HCT116 (cell line): ENCODE data around the gene SCRN1. TPM values are rescaled to one million over a fixed set of nuclear protein-coding genes. Genes with fewer than 3 reads are reported as not detected.

ENCODE experiments used
- ATAC-seq: fragments of 200-7000 bp; cut with Tn5 transposase; 2 replicates; pipeline ENCODE4 v1.9.1; 2020; ENCODE audit warnings: mild to moderate bottlenecking, moderate library complexity
- BruUV-seq: library from RNA; stranded (reverse); fragments of 400-500 nt; replicated peaks from 2 replicates; lab custom pipeline; 2021; lab: Mats Ljungman, UMichigan
- CTCF ChIA-PET: fragments of 300-600 bp; sonication (Branson Sonifier 250); formaldehyde crosslinking; loops from one replicate; lab custom pipeline; 2021; ENCODE audit warnings: antibody characterized with exemption; lab: Charles Lee
- POLR2A ChIA-PET: fragments of 300-600, 350-600 bp; sonication (Branson Sonifier 250); formaldehyde crosslinking; loops from one replicate; lab custom pipeline; 2021; ENCODE audit warnings: antibody characterized with exemption; lab: Charles Lee
- RAD21 ChIA-PET, 2 experiments: fragments of 300-600 bp; sonication (Branson Sonifier 250); formaldehyde crosslinking; loops; one replicate each; lab custom pipeline; 2023; ENCODE audit warnings: low total read pairs in 2 of 2; ENCODE audit not compliant: uncharacterized antibody in 2 of 2, unreplicated experiment in 2 of 2, low non-redundant PET in 1 of 2; lab: Charles Lee
- DNase-seq: peaks from one replicate; pipeline ENCODE4 v3.0.0-alpha.2; 2010; ENCODE audit warnings: low read depth, low spot score
- H2AFZ ChIP-seq: fragments of 200-600 bp; shearing (Covaris generic), sonication (generic); 2 replicates; pipeline ENCODE4 v1.6.1; 2017; ENCODE audit warnings: low read depth, mixed run types, mixed read lengths, antibody characterized with exemption, low read length; ENCODE audit not compliant: poor library complexity, severe bottlenecking
- H3K27ac ChIP-seq: 2 replicates; pipeline ENCODE4 v1.5.1; 2012; ENCODE audit warnings: low read depth, low read length
- H3K27me3 ChIP-seq: fragments of 200-600 bp; sonication (generic); 2 replicates; pipeline ENCODE4 v1.6.1; 2016; ENCODE audit warnings: mixed run types, low read length, mixed read lengths; ENCODE audit not compliant: insufficient read depth
- H3K36me3 ChIP-seq, 2 experiments: fragments of 200-500 bp in 1 of 2; fragments of 200-600 bp in 1 of 2; sonication (Bioruptor generic) in 1 of 2; sonication (generic) in 1 of 2; 2 replicates each; pipeline versions ENCODE4 v1.5.1 to v1.6.1; 2014 to 2016; ENCODE audit warnings: low read length in 2 of 2, inconsistent platforms in 1 of 2, mixed read lengths in 1 of 2, mixed run types in 1 of 2; ENCODE audit not compliant: insufficient read depth in 2 of 2, control insufficient read depth in 1 of 2
- H3K4me1 ChIP-seq, 2 experiments: fragments of 200-600 bp in 1 of 2; sonication (generic) in 1 of 2; 2 replicates each; pipeline versions ENCODE4 v1.5.1 to v1.6.1; 2012 to 2017; ENCODE audit warnings: low read length in 2 of 2, inconsistent platforms in 1 of 2, mild to moderate bottlenecking in 1 of 2, mixed read lengths in 1 of 2, mixed run types in 1 of 2, moderate library complexity in 1 of 2; ENCODE audit not compliant: insufficient read depth in 2 of 2, control insufficient read depth in 1 of 2
- H3K4me2 ChIP-seq: fragments of 200-600 bp; sonication (generic); 2 replicates; pipeline ENCODE4 v1.6.1; 2017; ENCODE audit warnings: mixed run types, low read length, mixed read lengths
- H3K4me3 ChIP-seq, 2 experiments: fragments of 200-600 bp in 1 of 2; sonication (generic) in 1 of 2; replicated peaks in 1 of 2; 2 replicates each; pipeline ENCODE4 v1.5.1; 2011 to 2016; ENCODE audit warnings: low read length in 2 of 2, control low read depth in 1 of 2, low read depth in 1 of 2, mild to moderate bottlenecking in 1 of 2, mixed read lengths in 1 of 2, mixed run types in 1 of 2
- H3K79me2 ChIP-seq: fragments of 200-600 bp; sonication (generic); 2 replicates; pipeline ENCODE4 v1.6.1; 2017; ENCODE audit warnings: mild to moderate bottlenecking, mixed run types, low read length, moderate library complexity, mixed read lengths; ENCODE audit not compliant: insufficient read depth
- H3K9ac ChIP-seq: fragments of 200-600 bp; sonication (generic); 2 replicates; pipeline ENCODE4 v1.6.1; 2016; ENCODE audit warnings: low read length, mixed read lengths
- H3K9me2 ChIP-seq: fragments of 200-600 bp; sonication (generic), shearing (Covaris generic); 2 replicates; pipeline ENCODE4 v1.6.1; 2017; ENCODE audit warnings: mixed run types, mild to moderate bottlenecking, moderate library complexity; ENCODE audit not compliant: insufficient read depth
- H3K9me3 ChIP-seq, 2 experiments: fragments of 200-500 bp in 1 of 2; fragments of 200-600 bp in 1 of 2; sonication (Bioruptor generic) in 1 of 2; sonication (generic) in 1 of 2; 2 replicates each; pipeline ENCODE4 v1.6.1; 2014 to 2017; ENCODE audit warnings: low read length in 2 of 2, mixed read lengths in 2 of 2, inconsistent platforms in 1 of 2, low read depth in 1 of 2, mild to moderate bottlenecking in 1 of 2, mixed run types in 1 of 2, moderate library complexity in 1 of 2; ENCODE audit not compliant: control insufficient read depth in 1 of 2, insufficient read depth in 1 of 2
- H4K20me1 ChIP-seq: fragments of 200-600 bp; sonication (generic), shearing (Covaris generic); 2 replicates; pipeline ENCODE4 v1.6.1; 2017; ENCODE audit warnings: mixed run types, mild to moderate bottlenecking, moderate library complexity; ENCODE audit not compliant: insufficient read depth
- ATF3 ChIP-seq: IDR thresholded peaks from 2 replicates; pipeline ENCODE4 v1.6.1; 2012
- CBX3 ChIP-seq: IDR thresholded peaks from 2 replicates; pipeline ENCODE4 v1.6.1; 2012; ENCODE audit warnings: low read depth
- CTCF ChIP-seq, 3 experiments: fragments of 200-600 bp in 1 of 3; sonication (generic) in 1 of 3; IDR thresholded peaks in 2 of 3; conservative IDR thresholded peaks in 1 of 3; 2 replicates each; pipeline ENCODE4 v1.5.1; 2012 to 2017; ENCODE audit warnings: low read depth in 2 of 3, low read length in 2 of 3, antibody characterized with exemption in 1 of 3, borderline replicate concordance in 1 of 3, control low read depth in 1 of 3, mild to moderate bottlenecking in 1 of 3, mixed read lengths in 1 of 3, mixed run types in 1 of 3, moderate library complexity in 1 of 3; ENCODE audit not compliant: insufficient read depth in 1 of 3
- EGR1 ChIP-seq: IDR thresholded peaks from 2 replicates; pipeline ENCODE4 v1.6.1; 2012; ENCODE audit warnings: low read depth
- EZH2 ChIP-seq: fragments of 200-600 bp; sonication (generic); IDR thresholded peaks from 2 replicates; pipeline ENCODE4 v1.6.1; 2017; ENCODE audit warnings: antibody characterized with exemption, mixed run types
- EZH2phosphoT487 ChIP-seq: fragments of 200-600 bp; IDR thresholded peaks from 2 replicates; pipeline ENCODE4 v1.6.1; 2018; ENCODE audit warnings: antibody characterized with exemption, borderline replicate concordance
- FOSL1 ChIP-seq: IDR thresholded peaks from 2 replicates; pipeline ENCODE4 v1.6.1; 2012; ENCODE audit warnings: low read depth
- MAX ChIP-seq: IDR thresholded peaks from 2 replicates; pipeline ENCODE4 v1.6.1; 2012
- POLR2A ChIP-seq: IDR thresholded peaks from 2 replicates; pipeline ENCODE4 v1.7.0; 2011; ENCODE audit warnings: borderline replicate concordance; ENCODE audit not compliant: insufficient read depth, insufficient read length; ENCODE audit errors: extremely low read depth
- POLR2AphosphoS5 ChIP-seq: IDR thresholded peaks from 2 replicates; pipeline ENCODE4 v1.6.1; 2011; ENCODE audit warnings: mild to moderate bottlenecking, low read depth, low read length, moderate library complexity
- RAD21 ChIP-seq: IDR thresholded peaks from 2 replicates; pipeline ENCODE4 v1.6.1; 2012; ENCODE audit warnings: low read depth, mild to moderate bottlenecking
- REST ChIP-seq: IDR thresholded peaks from 2 replicates; pipeline ENCODE4 v1.6.1; 2012; ENCODE audit warnings: low read depth
- SIN3A ChIP-seq: IDR thresholded peaks from 2 replicates; pipeline ENCODE4 v1.6.1; 2012; ENCODE audit warnings: low read depth
- SP1 ChIP-seq: IDR thresholded peaks from 2 replicates; pipeline ENCODE4 v1.6.1; 2012; ENCODE audit warnings: low read depth
- SRF ChIP-seq: IDR thresholded peaks from 2 replicates; pipeline ENCODE4 v1.6.1; 2012; ENCODE audit warnings: low read depth
- TCF7L2 ChIP-seq: IDR thresholded peaks from 2 replicates; pipeline ENCODE4 v1.7.0; 2011; ENCODE audit warnings: borderline replicate concordance, inconsistent platforms; ENCODE audit not compliant: insufficient read depth, insufficient read length; ENCODE audit errors: extremely low read depth
- YY1 ChIP-seq: IDR thresholded peaks from 2 replicates; pipeline ENCODE4 v1.6.1; 2011; ENCODE audit warnings: low read length, low read depth, moderate library complexity, mild to moderate bottlenecking; ENCODE audit not compliant: insufficient replicate concordance; ENCODE audit errors: extremely low read depth
- ZBTB33 ChIP-seq: IDR thresholded peaks from 2 replicates; pipeline ENCODE4 v1.6.1; 2011; ENCODE audit warnings: mild to moderate bottlenecking, low read length, moderate library complexity; ENCODE audit not compliant: insufficient replicate concordance; ENCODE audit errors: extremely low read depth
- ZFX ChIP-seq: fragments of 450-650 bp; IDR thresholded peaks from 2 replicates; pipeline ENCODE4 v1.6.1; 2017
- ZNF274 ChIP-seq: fragments of 200-500 bp; sonication (Bioruptor generic); IDR thresholded peaks from 2 replicates; pipeline ENCODE4 v1.6.1; 2014; ENCODE audit warnings: mild to moderate bottlenecking, low read depth, low read length, inconsistent platforms
- intact Hi-C: fragments of 100-400 bp; cut with micrococcal nuclease; formaldehyde crosslinking; loops from 2 replicates; pipeline ENCODE4 v1.10.0; 2022
- total RNA-seq: library from RNA; stranded (reverse); gene quantifications from one replicate; pipeline ENCODE4 v1.2.1, GENCODE V29; 2021; ENCODE audit not compliant: unreplicated experiment

SCRN1 gene
- total RNA-seq, 1 experiment from 2014 or later: 76.8 TPM

- no peak for TF ChIP-seq TCF7L2
- TF ChIP-seq SRF: no peak
- no peak for TF ChIP-seq SP1
- no peak for TF ChIP-seq SIN3A
- TF ChIP-seq POLR2AphosphoS5: no peak
- TF ChIP-seq ZFX: no peak
- no peak for TF ChIP-seq EZH2
- TF ChIP-seq ZNF274: no peak
- TF ChIP-seq REST: no peak
- no peak for TF ChIP-seq MAX
- no peak for TF ChIP-seq EZH2phosphoT487
- TF ChIP-seq EGR1: no peak
- TF ChIP-seq FOSL1: no peak
- no peak for TF ChIP-seq ATF3
- no peak for TF ChIP-seq YY1
- no peak for TF ChIP-seq POLR2A
- no peak for TF ChIP-seq CTCF (IDR thresholded peaks at IDR 0.05 in 2 of 3, conservative IDR thresholded peaks at IDR 0.05 in 1 of 3; ENCODE audit: borderline replicate concordance in 1 of 3, insufficient read depth in 1 of 3, low read depth in 2 of 3, low read length in 2 of 3)
- TF ChIP-seq CBX3: no peak
- no peak for TF ChIP-seq RAD21
- no peak for TF ChIP-seq ZBTB33
- TF ChIP-seq, all 23 proteins: peak for 0
- Histone ChIP-seq H3K9me3 (no peaks in the 10 kb centered on the region), H2AFZ (no peak overlapping the region), H3K4me3 (no peak overlapping the region), H3K27ac (no peak overlapping the region), H4K20me1 (no peaks in the 10 kb centered on the region), H3K79me2 (peaks cover 14% of the 10 kb centered on the region; the same call in 1 of the 2 replicates), H3K4me1 (no peaks in the 10 kb centered on the region), H3K9ac (no peak overlapping the region), H3K36me3 (0 out of 4 replicates have a peak, but pooled peaks cover 0 to 4% of the 10 kb centered on the region in 2 experiments), H3K4me2 (no peak overlapping the region), H3K9me2 (no peaks in the 10 kb centered on the region), H3K27me3 (no peaks in the 10 kb centered on the region)
- intact Hi-C loops: no loop called here
- POLR2A ChIA-PET: no interaction called here
- CTCF ChIA-PET: no interaction called here
- BruUV-seq: no TSS peak
- no peak for ATAC-seq
- RAD21 ChIA-PET: no interaction called here
- DNase-seq: no peak
Measured at GRCh38 chr7:29962035-29962434, 27.6 kb downstream of the SCRN1 start.
